ENCODE results near the gene INSIG2.
A peak's percentile ranks its signal among the peaks of the same experiment; 100 is the strongest.
"Not testable (repeated sequence)": the region's sequence is repeated elsewhere in the genome, so short reads cannot be mapped to it uniquely, and the experiment has no call there.

The INSIG2 gene

GRCh38 chr2:118085173-118086023 is 2.9 kb upstream of the INSIG2 start:
- no peak for DNase-seq (ENCODE audit: low read depth, low spot score)
- Histone ChIP-seq H3K4me1 (ENCODE audit: control insufficient read depth, insufficient read depth, low read length) (peaks cover 2% of the 10 kb centered on the region; the same call in 1 of the 2 replicates), H3K27me3 (ENCODE audit: control insufficient read depth, insufficient read depth, low read length) (no peaks in the 10 kb centered on the region)

GRCh38 chr2:118086024-118086633 is 2.1 kb upstream of the INSIG2 start:
- no peak overlapping the region for H3K4me3 ChIP-seq (ENCODE audit: low read length)

More at GRCh38 chr2:118085173-118086023, 2.9 kb upstream of the INSIG2 start:
- Histone ChIP-seq H3K9me3 (ENCODE audit: control insufficient read depth, insufficient read depth, low read length) (no peaks in the 10 kb centered on the region), H3K36me3 (ENCODE audit: control insufficient read depth, insufficient read depth, low read length) (no peaks in the 10 kb centered on the region), H3K27ac (ENCODE audit: low read length) (no peak overlapping the region), H3K4me3 (ENCODE audit: low read length) (no peak overlapping the region)
- 100% methylated on average over 1 of the region's 2 CpGs for WGBS (ENCODE audit: insufficient coverage, insufficient read length)

GRCh38 chr2:118089139-118089800 is 999 bp downstream of the INSIG2 start:
- no CpG with 5 or more reads among the region's 11 CpGs for WGBS (ENCODE audit: insufficient coverage, insufficient read length)
- peaks cover 2% of the 10 kb centered on the region; the same call in 1 of the 2 replicates for H3K4me1 ChIP-seq (ENCODE audit: control insufficient read depth, insufficient read depth, low read length)
- DNase-seq (ENCODE audit: low read depth, low spot score) = no peak
- H3K9me3 ChIP-seq (ENCODE audit: control insufficient read depth, insufficient read depth, low read length) = no peaks in the 10 kb centered on the region
- peak overlapping the region; percentile 85; the same call in 1 of the 2 replicates for H3K4me3 ChIP-seq (ENCODE audit: low read length)
- no peak overlapping the region for H3K27ac ChIP-seq (ENCODE audit: low read length)
- no peaks in the 10 kb centered on the region for H3K27me3 ChIP-seq (ENCODE audit: control insufficient read depth, insufficient read depth, low read length)
- no peaks in the 10 kb centered on the region for H3K36me3 ChIP-seq (ENCODE audit: control insufficient read depth, insufficient read depth, low read length)

More at GRCh38 chr2:118086024-118086633, 2.1 kb upstream of the INSIG2 start:
- no CpG with 5 or more reads among the region's 3 CpGs for WGBS (ENCODE audit: insufficient coverage, insufficient read length)
- no peak for DNase-seq (ENCODE audit: low read depth, low spot score)
- no peaks in the 10 kb centered on the region for H3K9me3 ChIP-seq (ENCODE audit: control insufficient read depth, insufficient read depth, low read length)
- H3K27ac ChIP-seq (ENCODE audit: low read length) = no peak overlapping the region
- peaks cover 2% of the 10 kb centered on the region; the same call in 1 of the 2 replicates for H3K4me1 ChIP-seq (ENCODE audit: control insufficient read depth, insufficient read depth, low read length)
- no peaks in the 10 kb centered on the region for H3K36me3 ChIP-seq (ENCODE audit: control insufficient read depth, insufficient read depth, low read length)
- no peaks in the 10 kb centered on the region for H3K27me3 ChIP-seq (ENCODE audit: control insufficient read depth, insufficient read depth, low read length)

GRCh38 chr2:118090387-118091139 is 2.3 kb downstream of the INSIG2 start:
- H3K9me3 ChIP-seq (ENCODE audit: control insufficient read depth, insufficient read depth, low read length) = no peaks in the 10 kb centered on the region
- no peaks in the 10 kb centered on the region for H3K4me1 ChIP-seq (ENCODE audit: control insufficient read depth, insufficient read depth, low read length)
- no peak overlapping the region for H3K4me3 ChIP-seq (ENCODE audit: low read length)
- WGBS (ENCODE audit: insufficient coverage, insufficient read length) = no CpG with 5 or more reads among the region's 5 CpGs
- DNase-seq (ENCODE audit: low read depth, low spot score) = no peak
- H3K27ac ChIP-seq (ENCODE audit: low read length) = no peak overlapping the region
- no peaks in the 10 kb centered on the region for H3K36me3 ChIP-seq (ENCODE audit: control insufficient read depth, insufficient read depth, low read length)
- no peaks in the 10 kb centered on the region for H3K27me3 ChIP-seq (ENCODE audit: control insufficient read depth, insufficient read depth, low read length)

- Histone ChIP-seq H3K27me3 (ENCODE audit: control insufficient read depth, insufficient read depth, low read length) (no peaks in the 10 kb centered on the region), H3K4me1 (ENCODE audit: control insufficient read depth, insufficient read depth, low read length) (no peaks in the 10 kb centered on the region), H3K36me3 (ENCODE audit: control insufficient read depth, insufficient read depth, low read length) (no peaks in the 10 kb centered on the region), H3K9me3 (ENCODE audit: control insufficient read depth, insufficient read depth, low read length) (no peaks in the 10 kb centered on the region), H3K27ac (ENCODE audit: low read length) (no peak overlapping the region), H3K4me3 (ENCODE audit: low read length) (no peak overlapping the region)
- WGBS (ENCODE audit: insufficient coverage, insufficient read length) = no CpG with 5 or more reads among the region's 2 CpGs
- DNase-seq (ENCODE audit: low read depth, low spot score) = no peak
Observed at GRCh38 chr2:118091140-118091478, 2.8 kb downstream of the INSIG2 start.

GRCh38 chr2:118091631-118092030 is 3.4 kb downstream of the INSIG2 start:
- Histone ChIP-seq H3K4me3 (ENCODE audit: low read length) (no peak overlapping the region), H3K9me3 (ENCODE audit: control insufficient read depth, insufficient read depth, low read length) (no peaks in the 10 kb centered on the region), H3K27me3 (ENCODE audit: control insufficient read depth, insufficient read depth, low read length) (no peaks in the 10 kb centered on the region), H3K4me1 (ENCODE audit: control insufficient read depth, insufficient read depth, low read length) (no peaks in the 10 kb centered on the region), H3K27ac (ENCODE audit: low read length) (no peak overlapping the region), H3K36me3 (ENCODE audit: control insufficient read depth, insufficient read depth, low read length) (no peaks in the 10 kb centered on the region)
- no peak for DNase-seq (ENCODE audit: low read depth, low spot score)
- no CpG with 5 or more reads among the region's 1 CpG for WGBS (ENCODE audit: insufficient coverage, insufficient read length)

- not testable (repeated sequence) for H3K36me3 ChIP-seq (ENCODE audit: control insufficient read depth, insufficient read depth, low read length); H3K9me3 ChIP-seq (ENCODE audit: control insufficient read depth, insufficient read depth, low read length); H3K4me3 ChIP-seq (ENCODE audit: low read length); H3K27ac ChIP-seq (ENCODE audit: low read length); DNase-seq (ENCODE audit: low read depth, low spot score); H3K4me1 ChIP-seq (ENCODE audit: control insufficient read depth, insufficient read depth, low read length); H3K27me3 ChIP-seq (ENCODE audit: control insufficient read depth, insufficient read depth, low read length)
Observed at GRCh38 chr2:118094102-118094501, 5.8 kb downstream of the INSIG2 start.

- WGBS (ENCODE audit: insufficient coverage, insufficient read length) = no CpG with 5 or more reads among the region's 2 CpGs
- DNase-seq (ENCODE audit: low read depth, low spot score) = no peak
Observed at GRCh38 chr2:118094503-118094902, 6.2 kb downstream of the INSIG2 start.

GRCh38 chr2:118095610-118096009 is 7.3 kb downstream of the INSIG2 start:
- Histone ChIP-seq H3K4me3 (ENCODE audit: low read length) (no peak overlapping the region), H3K9me3 (ENCODE audit: control insufficient read depth, insufficient read depth, low read length) (no peaks in the 10 kb centered on the region), H3K27ac (ENCODE audit: low read length) (no peak overlapping the region), H3K27me3 (ENCODE audit: control insufficient read depth, insufficient read depth, low read length) (no peaks in the 10 kb centered on the region), H3K36me3 (ENCODE audit: control insufficient read depth, insufficient read depth, low read length) (no peaks in the 10 kb centered on the region), H3K4me1 (ENCODE audit: control insufficient read depth, insufficient read depth, low read length) (no peaks in the 10 kb centered on the region)
- DNase-seq (ENCODE audit: low read depth, low spot score) = no peak
- 100% methylated on average over 3 of the region's 5 CpGs for WGBS (ENCODE audit: insufficient coverage, insufficient read length)

More at GRCh38 chr2:118094503-118094902, 6.2 kb downstream of the INSIG2 start:
- H3K27ac ChIP-seq (ENCODE audit: low read length) = no peak overlapping the region
- no peaks in the 10 kb centered on the region for H3K27me3 ChIP-seq (ENCODE audit: control insufficient read depth, insufficient read depth, low read length)
- H3K9me3 ChIP-seq (ENCODE audit: control insufficient read depth, insufficient read depth, low read length) = no peaks in the 10 kb centered on the region
- no peak overlapping the region for H3K4me3 ChIP-seq (ENCODE audit: low read length)
- H3K36me3 ChIP-seq (ENCODE audit: control insufficient read depth, insufficient read depth, low read length) = no peaks in the 10 kb centered on the region
- H3K4me1 ChIP-seq (ENCODE audit: control insufficient read depth, insufficient read depth, low read length) = no peaks in the 10 kb centered on the region

- WGBS (ENCODE audit: insufficient coverage, insufficient read length) = no CpG with 5 or more reads among the region's 4 CpGs
- H3K4me3 ChIP-seq (ENCODE audit: low read length) = no peak overlapping the region
- no peak for DNase-seq (ENCODE audit: low read depth, low spot score)
- H3K36me3 ChIP-seq (ENCODE audit: control insufficient read depth, insufficient read depth, low read length) = no peaks in the 10 kb centered on the region
- H3K4me1 ChIP-seq (ENCODE audit: control insufficient read depth, insufficient read depth, low read length) = no peaks in the 10 kb centered on the region
- H3K9me3 ChIP-seq (ENCODE audit: control insufficient read depth, insufficient read depth, low read length) = no peaks in the 10 kb centered on the region
- H3K27ac ChIP-seq (ENCODE audit: low read length) = no peak overlapping the region
- no peaks in the 10 kb centered on the region for H3K27me3 ChIP-seq (ENCODE audit: control insufficient read depth, insufficient read depth, low read length)
Observed at GRCh38 chr2:118097657-118098056, 9.4 kb downstream of the INSIG2 start.
